HCT116 (cell line): ENCODE measurements around the gene RRAD. TPM values are rescaled to one million over a fixed set of nuclear protein-coding genes. Genes with fewer than 3 reads are reported as not detected.

Experiments
- ATAC-seq: fragments of 200-7000 bp; cut with Tn5 transposase; 2 replicates; pipeline ENCODE4 v1.9.1; 2020; ENCODE audit warnings: mild to moderate bottlenecking, moderate library complexity
- BruUV-seq: library from RNA; stranded (reverse); fragments of 400-500 nt; replicated peaks from 2 replicates; lab custom pipeline; 2021; lab: Mats Ljungman, UMichigan
- CTCF ChIA-PET: fragments of 300-600 bp; sonication (Branson Sonifier 250); formaldehyde crosslinking; loops from one replicate; lab custom pipeline; 2021; ENCODE audit warnings: antibody characterized with exemption; lab: Charles Lee
- POLR2A ChIA-PET: fragments of 300-600, 350-600 bp; sonication (Branson Sonifier 250); formaldehyde crosslinking; loops from one replicate; lab custom pipeline; 2021; ENCODE audit warnings: antibody characterized with exemption; lab: Charles Lee
- RAD21 ChIA-PET, 2 experiments: fragments of 300-600 bp; sonication (Branson Sonifier 250); formaldehyde crosslinking; loops; one replicate each; lab custom pipeline; 2023; ENCODE audit warnings: low total read pairs in 2 of 2; ENCODE audit not compliant: uncharacterized antibody in 2 of 2, unreplicated experiment in 2 of 2, low non-redundant PET in 1 of 2; lab: Charles Lee
- DNase-seq: peaks from one replicate; pipeline ENCODE4 v3.0.0-alpha.2; 2010; ENCODE audit warnings: low read depth, low spot score
- H2AFZ ChIP-seq: fragments of 200-600 bp; shearing (Covaris generic), sonication (generic); 2 replicates; pipeline ENCODE4 v1.6.1; 2017; ENCODE audit warnings: low read depth, mixed run types, mixed read lengths, antibody characterized with exemption, low read length; ENCODE audit not compliant: poor library complexity, severe bottlenecking
- H3K27ac ChIP-seq: 2 replicates; pipeline ENCODE4 v1.5.1; 2012; ENCODE audit warnings: low read depth, low read length
- H3K27me3 ChIP-seq: fragments of 200-600 bp; sonication (generic); 2 replicates; pipeline ENCODE4 v1.6.1; 2016; ENCODE audit warnings: mixed run types, low read length, mixed read lengths; ENCODE audit not compliant: insufficient read depth
- H3K36me3 ChIP-seq, 2 experiments: fragments of 200-500 bp in 1 of 2; fragments of 200-600 bp in 1 of 2; sonication (Bioruptor generic) in 1 of 2; sonication (generic) in 1 of 2; 2 replicates each; pipeline versions ENCODE4 v1.5.1 to v1.6.1; 2014 to 2016; ENCODE audit warnings: low read length in 2 of 2, inconsistent platforms in 1 of 2, mixed read lengths in 1 of 2, mixed run types in 1 of 2; ENCODE audit not compliant: insufficient read depth in 2 of 2, control insufficient read depth in 1 of 2
- H3K4me1 ChIP-seq, 2 experiments: fragments of 200-600 bp in 1 of 2; sonication (generic) in 1 of 2; 2 replicates each; pipeline versions ENCODE4 v1.5.1 to v1.6.1; 2012 to 2017; ENCODE audit warnings: low read length in 2 of 2, inconsistent platforms in 1 of 2, mild to moderate bottlenecking in 1 of 2, mixed read lengths in 1 of 2, mixed run types in 1 of 2, moderate library complexity in 1 of 2; ENCODE audit not compliant: insufficient read depth in 2 of 2, control insufficient read depth in 1 of 2
- H3K4me2 ChIP-seq: fragments of 200-600 bp; sonication (generic); 2 replicates; pipeline ENCODE4 v1.6.1; 2017; ENCODE audit warnings: mixed run types, low read length, mixed read lengths
- H3K4me3 ChIP-seq, 2 experiments: fragments of 200-600 bp in 1 of 2; sonication (generic) in 1 of 2; replicated peaks in 1 of 2; 2 replicates each; pipeline ENCODE4 v1.5.1; 2011 to 2016; ENCODE audit warnings: low read length in 2 of 2, control low read depth in 1 of 2, low read depth in 1 of 2, mild to moderate bottlenecking in 1 of 2, mixed read lengths in 1 of 2, mixed run types in 1 of 2
- H3K79me2 ChIP-seq: fragments of 200-600 bp; sonication (generic); 2 replicates; pipeline ENCODE4 v1.6.1; 2017; ENCODE audit warnings: mild to moderate bottlenecking, mixed run types, low read length, moderate library complexity, mixed read lengths; ENCODE audit not compliant: insufficient read depth
- H3K9ac ChIP-seq: fragments of 200-600 bp; sonication (generic); 2 replicates; pipeline ENCODE4 v1.6.1; 2016; ENCODE audit warnings: low read length, mixed read lengths
- H3K9me2 ChIP-seq: fragments of 200-600 bp; sonication (generic), shearing (Covaris generic); 2 replicates; pipeline ENCODE4 v1.6.1; 2017; ENCODE audit warnings: mixed run types, mild to moderate bottlenecking, moderate library complexity; ENCODE audit not compliant: insufficient read depth
- H3K9me3 ChIP-seq, 2 experiments: fragments of 200-500 bp in 1 of 2; fragments of 200-600 bp in 1 of 2; sonication (Bioruptor generic) in 1 of 2; sonication (generic) in 1 of 2; 2 replicates each; pipeline ENCODE4 v1.6.1; 2014 to 2017; ENCODE audit warnings: low read length in 2 of 2, mixed read lengths in 2 of 2, inconsistent platforms in 1 of 2, low read depth in 1 of 2, mild to moderate bottlenecking in 1 of 2, mixed run types in 1 of 2, moderate library complexity in 1 of 2; ENCODE audit not compliant: control insufficient read depth in 1 of 2, insufficient read depth in 1 of 2
- H4K20me1 ChIP-seq: fragments of 200-600 bp; sonication (generic), shearing (Covaris generic); 2 replicates; pipeline ENCODE4 v1.6.1; 2017; ENCODE audit warnings: mixed run types, mild to moderate bottlenecking, moderate library complexity; ENCODE audit not compliant: insufficient read depth
- CEBPB ChIP-seq: IDR thresholded peaks from 2 replicates; pipeline ENCODE4 v1.6.1; 2012; ENCODE audit warnings: low read depth
- EGR1 ChIP-seq: IDR thresholded peaks from 2 replicates; pipeline ENCODE4 v1.6.1; 2012; ENCODE audit warnings: low read depth
- EZH2 ChIP-seq: fragments of 200-600 bp; sonication (generic); IDR thresholded peaks from 2 replicates; pipeline ENCODE4 v1.6.1; 2017; ENCODE audit warnings: antibody characterized with exemption, mixed run types
- EZH2phosphoT487 ChIP-seq: fragments of 200-600 bp; IDR thresholded peaks from 2 replicates; pipeline ENCODE4 v1.6.1; 2018; ENCODE audit warnings: antibody characterized with exemption, borderline replicate concordance
- POLR2AphosphoS5 ChIP-seq: IDR thresholded peaks from 2 replicates; pipeline ENCODE4 v1.6.1; 2011; ENCODE audit warnings: mild to moderate bottlenecking, low read depth, low read length, moderate library complexity
- SIN3A ChIP-seq: IDR thresholded peaks from 2 replicates; pipeline ENCODE4 v1.6.1; 2012; ENCODE audit warnings: low read depth
- SRF ChIP-seq: IDR thresholded peaks from 2 replicates; pipeline ENCODE4 v1.6.1; 2012; ENCODE audit warnings: low read depth
- YY1 ChIP-seq: IDR thresholded peaks from 2 replicates; pipeline ENCODE4 v1.6.1; 2011; ENCODE audit warnings: low read length, low read depth, moderate library complexity, mild to moderate bottlenecking; ENCODE audit not compliant: insufficient replicate concordance; ENCODE audit errors: extremely low read depth
- ZFX ChIP-seq: fragments of 450-650 bp; IDR thresholded peaks from 2 replicates; pipeline ENCODE4 v1.6.1; 2017
- ZNF274 ChIP-seq: fragments of 200-500 bp; sonication (Bioruptor generic); IDR thresholded peaks from 2 replicates; pipeline ENCODE4 v1.6.1; 2014; ENCODE audit warnings: mild to moderate bottlenecking, low read depth, low read length, inconsistent platforms
- intact Hi-C: fragments of 100-400 bp; cut with micrococcal nuclease; formaldehyde crosslinking; loops from 2 replicates; pipeline ENCODE4 v1.10.0; 2022
- total RNA-seq: library from RNA; stranded (reverse); gene quantifications from one replicate; pipeline ENCODE4 v1.2.1, GENCODE V29; 2021; ENCODE audit not compliant: unreplicated experiment
- TF ChIP-seq, protein P1 (sequence below), 3 experiments: fragments of 200-600 bp in 1 of 3; sonication (generic) in 1 of 3; IDR thresholded peaks in 2 of 3; conservative IDR thresholded peaks in 1 of 3; 2 replicates each; pipeline ENCODE4 v1.5.1; 2012 to 2017; ENCODE audit warnings: low read depth in 2 of 3, low read length in 2 of 3, antibody characterized with exemption in 1 of 3, borderline replicate concordance in 1 of 3, control low read depth in 1 of 3, mild to moderate bottlenecking in 1 of 3, mixed read lengths in 1 of 3, mixed run types in 1 of 3, moderate library complexity in 1 of 3; ENCODE audit not compliant: insufficient read depth in 1 of 3
- TF ChIP-seq, protein P2 (sequence below): IDR thresholded peaks from 2 replicates; pipeline ENCODE4 v1.6.1; 2012; ENCODE audit warnings: low read depth
- TF ChIP-seq, protein P3 (sequence below): IDR thresholded peaks from 2 replicates; pipeline ENCODE4 v1.6.1; 2012

Gene RRAD
- total RNA-seq, 1 experiment from 2014 or later, result 2.2 TPM

DNA sequence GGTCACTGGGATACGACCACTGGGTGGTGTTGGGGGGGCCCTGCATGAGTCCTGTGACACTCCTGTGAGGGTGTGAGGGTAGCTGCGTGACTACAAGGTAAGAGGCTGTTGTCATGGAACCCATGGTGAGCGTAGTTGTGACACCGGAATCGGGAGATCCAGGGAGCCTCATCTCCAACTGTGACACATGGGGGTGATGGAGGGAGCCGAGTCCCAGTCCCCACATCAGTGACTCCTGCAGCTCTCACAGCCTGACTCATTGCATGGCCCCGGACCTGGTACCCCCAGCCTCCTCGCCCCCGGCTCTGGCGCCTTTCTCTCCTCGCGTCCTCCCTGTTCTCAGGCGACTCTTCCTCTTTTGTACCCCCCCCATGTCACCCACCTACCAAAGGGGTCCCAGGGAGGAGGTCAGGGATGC is 20.9 kb downstream of the RRAD start:
- no peak overlapping the region for H2AFZ ChIP-seq
- H3K36me3 ChIP-seq, result no peaks in the 10 kb centered on the region
- ChIA-PET CTCF (interaction anchor here (1.3 to 1.5 kb wide), 2 partner anchors 9 to 24 kb away, joined by 3 read pairs; no protein-coding TSS in a partner anchor), POLR2A (no interaction called here), RAD21 (no interaction called here)
- H3K9me3 ChIP-seq, result no peaks in the 10 kb centered on the region
- BruUV-seq, result no TSS peak
- ATAC-seq, result no peak
- H4K20me1 ChIP-seq, result no peaks in the 10 kb centered on the region
- intact Hi-C loops, result no loop called here
- no peak overlapping the region for H3K4me3 ChIP-seq
- no peaks in the 10 kb centered on the region for H3K27me3 ChIP-seq
- no peak overlapping the region for H3K4me2 ChIP-seq
- no peak for DNase-seq
- H3K27ac ChIP-seq, result no peak overlapping the region
- no peaks in the 10 kb centered on the region for H3K9me2 ChIP-seq
- no peak for TF ChIP-seq YY1
- TF ChIP-seq ZFX, result no peak
- TF ChIP-seq EZH2, result no peak
- TF ChIP-seq EZH2phosphoT487, result no peak
- no peak for TF ChIP-seq CEBPB
- TF ChIP-seq POLR2AphosphoS5, result no peak
- peaks cover 17% of the 10 kb centered on the region in 2 experiments for H3K4me1 ChIP-seq
- no peaks in the 10 kb centered on the region for H3K79me2 ChIP-seq
- H3K9ac ChIP-seq, result no peak overlapping the region

DNA sequence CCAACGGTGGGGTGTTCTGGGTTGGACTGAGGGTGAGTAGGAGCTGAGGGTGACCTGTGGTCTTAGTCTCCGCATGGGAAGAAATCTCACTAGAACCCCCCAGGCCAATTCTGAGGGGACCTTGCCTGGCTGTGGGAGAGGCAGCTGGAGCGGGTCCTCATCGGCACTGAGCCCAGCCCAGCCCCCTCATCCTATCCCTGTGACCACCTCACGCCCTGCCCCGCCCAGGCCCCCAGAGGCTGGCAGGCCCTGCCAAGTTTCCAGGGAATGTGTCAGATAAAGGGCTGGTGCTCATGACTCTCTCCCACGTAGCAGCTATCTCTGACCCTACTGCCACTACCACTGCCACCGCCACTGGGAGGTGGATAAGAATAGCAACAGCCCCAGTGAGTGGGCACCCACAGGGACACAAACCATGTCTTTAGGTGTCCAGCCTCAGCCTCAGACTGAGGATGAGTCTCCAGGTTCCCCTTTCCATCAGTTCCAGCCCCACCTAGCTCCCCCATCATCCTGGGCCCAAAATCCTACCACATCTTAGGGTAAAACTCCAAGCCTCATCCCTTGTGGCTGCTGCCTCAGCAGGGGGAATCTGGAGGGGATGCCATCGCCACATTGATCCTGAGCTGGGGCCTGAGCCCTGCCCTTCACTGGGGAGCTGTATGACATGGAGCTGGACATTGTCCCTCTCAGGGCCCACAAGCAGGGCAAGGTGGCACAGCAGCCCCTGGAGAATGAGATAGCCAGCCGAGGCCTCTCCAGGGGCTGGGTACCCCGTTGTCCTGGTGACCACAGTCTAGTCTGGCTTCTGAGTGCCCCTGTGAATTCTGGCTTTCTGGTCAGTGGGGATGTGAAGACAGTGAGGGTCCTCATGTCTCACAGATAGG is 21.5 kb downstream of the RRAD start:
- H3K27me3 ChIP-seq, result no peaks in the 10 kb centered on the region
- no peak overlapping the region for H3K4me3 ChIP-seq
- no peaks in the 10 kb centered on the region for H4K20me1 ChIP-seq
- no peak overlapping the region for H3K4me2 ChIP-seq
- H3K9ac ChIP-seq, result no peak overlapping the region
- ChIA-PET CTCF (interaction anchor here (1.3 to 1.5 kb wide), 2 partner anchors 9 to 25 kb away, joined by 3 read pairs; no protein-coding TSS in a partner anchor), RAD21 (no interaction called here), POLR2A (no interaction called here)
- H3K9me2 ChIP-seq, result no peaks in the 10 kb centered on the region
- no peaks in the 10 kb centered on the region for H3K9me3 ChIP-seq
- DNase-seq (no peak), ATAC-seq (no peak)
- no peaks in the 10 kb centered on the region for H3K36me3 ChIP-seq
- H3K4me1 ChIP-seq, result peaks cover 17% of the 10 kb centered on the region in 2 experiments
- no TSS peak for BruUV-seq
- no peak overlapping the region for H2AFZ ChIP-seq
- no peak overlapping the region for H3K27ac ChIP-seq
- intact Hi-C loops, result no loop called here
- H3K79me2 ChIP-seq, result no peaks in the 10 kb centered on the region
- TF ChIP-seq EGR1 (no peak), CEBPB (no peak), SIN3A (no peak), ZNF274 (no peak), SRF (no peak), YY1 (no peak), ZFX (no peak)
- TF ChIP-seq, protein P1, sequence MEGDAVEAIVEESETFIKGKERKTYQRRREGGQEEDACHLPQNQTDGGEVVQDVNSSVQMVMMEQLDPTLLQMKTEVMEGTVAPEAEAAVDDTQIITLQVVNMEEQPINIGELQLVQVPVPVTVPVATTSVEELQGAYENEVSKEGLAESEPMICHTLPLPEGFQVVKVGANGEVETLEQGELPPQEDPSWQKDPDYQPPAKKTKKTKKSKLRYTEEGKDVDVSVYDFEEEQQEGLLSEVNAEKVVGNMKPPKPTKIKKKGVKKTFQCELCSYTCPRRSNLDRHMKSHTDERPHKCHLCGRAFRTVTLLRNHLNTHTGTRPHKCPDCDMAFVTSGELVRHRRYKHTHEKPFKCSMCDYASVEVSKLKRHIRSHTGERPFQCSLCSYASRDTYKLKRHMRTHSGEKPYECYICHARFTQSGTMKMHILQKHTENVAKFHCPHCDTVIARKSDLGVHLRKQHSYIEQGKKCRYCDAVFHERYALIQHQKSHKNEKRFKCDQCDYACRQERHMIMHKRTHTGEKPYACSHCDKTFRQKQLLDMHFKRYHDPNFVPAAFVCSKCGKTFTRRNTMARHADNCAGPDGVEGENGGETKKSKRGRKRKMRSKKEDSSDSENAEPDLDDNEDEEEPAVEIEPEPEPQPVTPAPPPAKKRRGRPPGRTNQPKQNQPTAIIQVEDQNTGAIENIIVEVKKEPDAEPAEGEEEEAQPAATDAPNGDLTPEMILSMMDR (IDR thresholded peaks at IDR 0.05 in 2 of 3, conservative IDR thresholded peaks at IDR 0.05 in 1 of 3; ENCODE audit: borderline replicate concordance in 1 of 3, insufficient read depth in 1 of 3, low read depth in 2 of 3, low read length in 2 of 3), result no peak
- TF ChIP-seq, protein P2, sequence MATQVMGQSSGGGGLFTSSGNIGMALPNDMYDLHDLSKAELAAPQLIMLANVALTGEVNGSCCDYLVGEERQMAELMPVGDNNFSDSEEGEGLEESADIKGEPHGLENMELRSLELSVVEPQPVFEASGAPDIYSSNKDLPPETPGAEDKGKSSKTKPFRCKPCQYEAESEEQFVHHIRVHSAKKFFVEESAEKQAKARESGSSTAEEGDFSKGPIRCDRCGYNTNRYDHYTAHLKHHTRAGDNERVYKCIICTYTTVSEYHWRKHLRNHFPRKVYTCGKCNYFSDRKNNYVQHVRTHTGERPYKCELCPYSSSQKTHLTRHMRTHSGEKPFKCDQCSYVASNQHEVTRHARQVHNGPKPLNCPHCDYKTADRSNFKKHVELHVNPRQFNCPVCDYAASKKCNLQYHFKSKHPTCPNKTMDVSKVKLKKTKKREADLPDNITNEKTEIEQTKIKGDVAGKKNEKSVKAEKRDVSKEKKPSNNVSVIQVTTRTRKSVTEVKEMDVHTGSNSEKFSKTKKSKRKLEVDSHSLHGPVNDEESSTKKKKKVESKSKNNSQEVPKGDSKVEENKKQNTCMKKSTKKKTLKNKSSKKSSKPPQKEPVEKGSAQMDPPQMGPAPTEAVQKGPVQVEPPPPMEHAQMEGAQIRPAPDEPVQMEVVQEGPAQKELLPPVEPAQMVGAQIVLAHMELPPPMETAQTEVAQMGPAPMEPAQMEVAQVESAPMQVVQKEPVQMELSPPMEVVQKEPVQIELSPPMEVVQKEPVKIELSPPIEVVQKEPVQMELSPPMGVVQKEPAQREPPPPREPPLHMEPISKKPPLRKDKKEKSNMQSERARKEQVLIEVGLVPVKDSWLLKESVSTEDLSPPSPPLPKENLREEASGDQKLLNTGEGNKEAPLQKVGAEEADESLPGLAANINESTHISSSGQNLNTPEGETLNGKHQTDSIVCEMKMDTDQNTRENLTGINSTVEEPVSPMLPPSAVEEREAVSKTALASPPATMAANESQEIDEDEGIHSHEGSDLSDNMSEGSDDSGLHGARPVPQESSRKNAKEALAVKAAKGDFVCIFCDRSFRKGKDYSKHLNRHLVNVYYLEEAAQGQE, result no peak
- TF ChIP-seq, protein P3, sequence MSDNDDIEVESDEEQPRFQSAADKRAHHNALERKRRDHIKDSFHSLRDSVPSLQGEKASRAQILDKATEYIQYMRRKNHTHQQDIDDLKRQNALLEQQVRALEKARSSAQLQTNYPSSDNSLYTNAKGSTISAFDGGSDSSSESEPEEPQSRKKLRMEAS, result no peak
